ENCODE measurements around the gene FLYWCH1. TPM values are rescaled to one million over a fixed set of nuclear protein-coding genes. Genes with fewer than 3 reads are reported as not detected.

The FLYWCH1 gene
- total and polyA plus RNA-seq, 4 donors: 3.9 to 12.2 (median 7.8) TPM

DNA sequence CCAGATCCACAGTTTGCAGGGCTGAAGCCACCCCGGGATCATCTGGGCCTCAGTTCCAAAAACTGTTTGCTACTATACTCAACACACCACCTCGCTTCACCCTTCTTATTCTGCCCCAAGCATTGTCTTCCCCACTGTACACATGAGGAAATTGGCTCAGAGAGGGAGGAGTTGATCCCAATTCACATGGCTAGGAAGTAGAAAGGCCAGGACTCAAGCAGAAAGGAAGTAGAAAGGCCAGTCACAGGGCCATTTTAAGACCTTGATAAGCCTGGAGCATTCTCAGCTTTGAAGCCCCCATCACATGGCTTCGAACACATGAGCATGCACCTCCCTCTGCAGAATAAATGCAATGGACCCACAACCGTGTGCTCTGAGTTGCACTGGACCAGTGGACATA lies 46.1 kb upstream of the FLYWCH1 start:
- WGBS: 68% methylated on average over 4 of the region's 4 CpGs
- no peak for DNase-seq (ENCODE audit: low spot score)
- Histone ChIP-seq H3K36me3 (ENCODE audit: control insufficient read depth in 4 of 4, insufficient read depth in 3 of 4, low read depth in 1 of 4, low read length in 3 of 4) (no peaks in the 10 kb centered on the region), H3K9me3 (ENCODE audit: control insufficient read depth in 4 of 4, low read length in 3 of 4) (peaks cover 0 to 4% (median 0%) of the 10 kb centered on the region in 4 donors), H3K4me1 (ENCODE audit: control insufficient read depth in 4 of 4, insufficient read depth in 4 of 4, low read length in 3 of 4) (peaks cover 3 to 5% (median 5%) of the 10 kb centered on the region in 4 donors), H3K27ac (ENCODE audit: low read depth in 1 of 2, low read length in 2 of 2) (no peak overlapping the region), H3K9ac (ENCODE audit: low read depth in 1 of 2, low read length in 2 of 2) (no peak overlapping the region), H3K27me3 (ENCODE audit: control insufficient read depth in 4 of 4, insufficient read depth in 4 of 4, low read length in 3 of 4) (no peaks in the 10 kb centered on the region), H3K4me3 (ENCODE audit: low read depth in 1 of 3, low read length in 3 of 3) (no peak overlapping the region)
- TF ChIP-seq, protein P1, sequence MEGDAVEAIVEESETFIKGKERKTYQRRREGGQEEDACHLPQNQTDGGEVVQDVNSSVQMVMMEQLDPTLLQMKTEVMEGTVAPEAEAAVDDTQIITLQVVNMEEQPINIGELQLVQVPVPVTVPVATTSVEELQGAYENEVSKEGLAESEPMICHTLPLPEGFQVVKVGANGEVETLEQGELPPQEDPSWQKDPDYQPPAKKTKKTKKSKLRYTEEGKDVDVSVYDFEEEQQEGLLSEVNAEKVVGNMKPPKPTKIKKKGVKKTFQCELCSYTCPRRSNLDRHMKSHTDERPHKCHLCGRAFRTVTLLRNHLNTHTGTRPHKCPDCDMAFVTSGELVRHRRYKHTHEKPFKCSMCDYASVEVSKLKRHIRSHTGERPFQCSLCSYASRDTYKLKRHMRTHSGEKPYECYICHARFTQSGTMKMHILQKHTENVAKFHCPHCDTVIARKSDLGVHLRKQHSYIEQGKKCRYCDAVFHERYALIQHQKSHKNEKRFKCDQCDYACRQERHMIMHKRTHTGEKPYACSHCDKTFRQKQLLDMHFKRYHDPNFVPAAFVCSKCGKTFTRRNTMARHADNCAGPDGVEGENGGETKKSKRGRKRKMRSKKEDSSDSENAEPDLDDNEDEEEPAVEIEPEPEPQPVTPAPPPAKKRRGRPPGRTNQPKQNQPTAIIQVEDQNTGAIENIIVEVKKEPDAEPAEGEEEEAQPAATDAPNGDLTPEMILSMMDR (IDR thresholded peaks at IDR 0.05; ENCODE audit: low read depth, low read length, missing input control): no peak
- TF ChIP-seq TAF1 (conservative IDR thresholded peaks at IDR 0.05): no peak
- TF ChIP-seq RAD21 (IDR thresholded peaks at IDR 0.05): no peak
- TF ChIP-seq SP1 (IDR thresholded peaks at IDR 0.05): no peak
- TF ChIP-seq NR2F2 (IDR thresholded peaks at IDR 0.05): no peak
- TF ChIP-seq FOXA1 (IDR thresholded peaks at IDR 0.05): no peak
- TF ChIP-seq YY1 (IDR thresholded peaks at IDR 0.05): no peak

DNA sequence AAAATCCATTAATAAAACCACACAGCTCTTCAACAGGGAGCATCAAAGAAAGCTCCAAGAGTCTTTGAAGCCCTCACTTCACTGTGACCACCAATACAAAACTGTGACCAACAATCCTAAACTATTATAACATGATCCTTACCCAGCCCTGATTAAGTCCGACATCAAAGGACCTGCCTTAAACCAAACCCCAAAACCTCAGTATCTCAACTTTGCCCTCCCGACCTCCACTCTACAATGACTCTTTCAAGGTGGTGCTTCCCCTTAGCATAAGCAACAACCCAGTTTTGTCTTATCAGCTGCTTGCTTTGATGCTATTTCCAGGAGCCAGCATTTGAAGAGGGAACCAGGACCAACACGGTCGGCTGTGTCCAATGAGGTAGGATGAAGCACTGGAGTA lies 45.3 kb upstream of the FLYWCH1 start:
- Histone ChIP-seq H3K4me1 (ENCODE audit: control insufficient read depth in 4 of 4, insufficient read depth in 4 of 4, low read length in 3 of 4) (peaks cover 3 to 5% (median 5%) of the 10 kb centered on the region in 4 donors), H3K27me3 (ENCODE audit: control insufficient read depth in 4 of 4, insufficient read depth in 4 of 4, low read length in 3 of 4) (no peaks in the 10 kb centered on the region), H3K9me3 (ENCODE audit: control insufficient read depth in 4 of 4, low read length in 3 of 4) (no peaks in the 10 kb centered on the region), H3K9ac (ENCODE audit: low read depth in 1 of 2, low read length in 2 of 2) (no peak overlapping the region), H3K36me3 (ENCODE audit: control insufficient read depth in 4 of 4, insufficient read depth in 3 of 4, low read depth in 1 of 4, low read length in 3 of 4) (no peaks in the 10 kb centered on the region), H3K27ac (ENCODE audit: low read depth in 1 of 2, low read length in 2 of 2) (no peak overlapping the region), H3K4me3 (ENCODE audit: low read depth in 1 of 3, low read length in 3 of 3) (no peak overlapping the region)
- TF ChIP-seq RAD21 (IDR thresholded peaks at IDR 0.05) (no peak), RXRA (IDR thresholded peaks at IDR 0.05) (no peak), FOXA2 (IDR thresholded peaks at IDR 0.05) (no peak), EGR1 (IDR thresholded peaks at IDR 0.05; ENCODE audit: low read depth in 2 of 2) (no peak), JUND (IDR thresholded peaks at IDR 0.05) (no peak), FOXA1 (IDR thresholded peaks at IDR 0.05) (no peak), SP1 (IDR thresholded peaks at IDR 0.05) (no peak), HNF4A (conservative IDR thresholded peaks at IDR 0.05) (no peak), NR2F2 (IDR thresholded peaks at IDR 0.05) (no peak), HNF4G (IDR thresholded peaks at IDR 0.05) (no peak), GABPA (IDR thresholded peaks at IDR 0.05 in 1 of 2, conservative IDR thresholded peaks at IDR 0.05 in 1 of 2) (no peak), YY1 (IDR thresholded peaks at IDR 0.05) (no peak), TAF1 (conservative IDR thresholded peaks at IDR 0.05) (no peak)
- TF ChIP-seq, protein P2, sequence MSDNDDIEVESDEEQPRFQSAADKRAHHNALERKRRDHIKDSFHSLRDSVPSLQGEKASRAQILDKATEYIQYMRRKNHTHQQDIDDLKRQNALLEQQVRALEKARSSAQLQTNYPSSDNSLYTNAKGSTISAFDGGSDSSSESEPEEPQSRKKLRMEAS (IDR thresholded peaks at IDR 0.05): no peak
- TF ChIP-seq, protein P1 (IDR thresholded peaks at IDR 0.05; ENCODE audit: low read depth, low read length, missing input control): no peak
- TF ChIP-seq, protein P3, sequence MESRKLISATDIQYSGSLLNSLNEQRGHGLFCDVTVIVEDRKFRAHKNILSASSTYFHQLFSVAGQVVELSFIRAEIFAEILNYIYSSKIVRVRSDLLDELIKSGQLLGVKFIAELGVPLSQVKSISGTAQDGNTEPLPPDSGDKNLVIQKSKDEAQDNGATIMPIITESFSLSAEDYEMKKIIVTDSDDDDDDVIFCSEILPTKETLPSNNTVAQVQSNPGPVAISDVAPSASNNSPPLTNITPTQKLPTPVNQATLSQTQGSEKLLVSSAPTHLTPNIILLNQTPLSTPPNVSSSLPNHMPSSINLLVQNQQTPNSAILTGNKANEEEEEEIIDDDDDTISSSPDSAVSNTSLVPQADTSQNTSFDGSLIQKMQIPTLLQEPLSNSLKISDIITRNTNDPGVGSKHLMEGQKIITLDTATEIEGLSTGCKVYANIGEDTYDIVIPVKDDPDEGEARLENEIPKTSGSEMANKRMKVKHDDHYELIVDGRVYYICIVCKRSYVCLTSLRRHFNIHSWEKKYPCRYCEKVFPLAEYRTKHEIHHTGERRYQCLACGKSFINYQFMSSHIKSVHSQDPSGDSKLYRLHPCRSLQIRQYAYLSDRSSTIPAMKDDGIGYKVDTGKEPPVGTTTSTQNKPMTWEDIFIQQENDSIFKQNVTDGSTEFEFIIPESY (IDR thresholded peaks at IDR 0.05): no peak
- TF ChIP-seq, protein P4, sequence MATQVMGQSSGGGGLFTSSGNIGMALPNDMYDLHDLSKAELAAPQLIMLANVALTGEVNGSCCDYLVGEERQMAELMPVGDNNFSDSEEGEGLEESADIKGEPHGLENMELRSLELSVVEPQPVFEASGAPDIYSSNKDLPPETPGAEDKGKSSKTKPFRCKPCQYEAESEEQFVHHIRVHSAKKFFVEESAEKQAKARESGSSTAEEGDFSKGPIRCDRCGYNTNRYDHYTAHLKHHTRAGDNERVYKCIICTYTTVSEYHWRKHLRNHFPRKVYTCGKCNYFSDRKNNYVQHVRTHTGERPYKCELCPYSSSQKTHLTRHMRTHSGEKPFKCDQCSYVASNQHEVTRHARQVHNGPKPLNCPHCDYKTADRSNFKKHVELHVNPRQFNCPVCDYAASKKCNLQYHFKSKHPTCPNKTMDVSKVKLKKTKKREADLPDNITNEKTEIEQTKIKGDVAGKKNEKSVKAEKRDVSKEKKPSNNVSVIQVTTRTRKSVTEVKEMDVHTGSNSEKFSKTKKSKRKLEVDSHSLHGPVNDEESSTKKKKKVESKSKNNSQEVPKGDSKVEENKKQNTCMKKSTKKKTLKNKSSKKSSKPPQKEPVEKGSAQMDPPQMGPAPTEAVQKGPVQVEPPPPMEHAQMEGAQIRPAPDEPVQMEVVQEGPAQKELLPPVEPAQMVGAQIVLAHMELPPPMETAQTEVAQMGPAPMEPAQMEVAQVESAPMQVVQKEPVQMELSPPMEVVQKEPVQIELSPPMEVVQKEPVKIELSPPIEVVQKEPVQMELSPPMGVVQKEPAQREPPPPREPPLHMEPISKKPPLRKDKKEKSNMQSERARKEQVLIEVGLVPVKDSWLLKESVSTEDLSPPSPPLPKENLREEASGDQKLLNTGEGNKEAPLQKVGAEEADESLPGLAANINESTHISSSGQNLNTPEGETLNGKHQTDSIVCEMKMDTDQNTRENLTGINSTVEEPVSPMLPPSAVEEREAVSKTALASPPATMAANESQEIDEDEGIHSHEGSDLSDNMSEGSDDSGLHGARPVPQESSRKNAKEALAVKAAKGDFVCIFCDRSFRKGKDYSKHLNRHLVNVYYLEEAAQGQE (IDR thresholded peaks at IDR 0.05): no peak
- TF ChIP-seq, protein P5, sequence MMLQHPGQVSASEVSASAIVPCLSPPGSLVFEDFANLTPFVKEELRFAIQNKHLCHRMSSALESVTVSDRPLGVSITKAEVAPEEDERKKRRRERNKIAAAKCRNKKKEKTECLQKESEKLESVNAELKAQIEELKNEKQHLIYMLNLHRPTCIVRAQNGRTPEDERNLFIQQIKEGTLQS (IDR thresholded peaks at IDR 0.05): no peak
- 63% methylated on average over 4 of the region's 4 CpGs for WGBS
- no peak for DNase-seq (ENCODE audit: low spot score)

Measured in liver (tissue), 9 donors.